PC-9 (cell line): ENCODE measurements around the gene NKAIN2. TPM values are rescaled to one million over a fixed set of nuclear protein-coding genes. Genes with fewer than 3 reads are reported as not detected.

Experiments used
- BruUV-seq: library from RNA; stranded (reverse); fragments of 400-500 nt; replicated peaks from 2 replicates; lab custom pipeline; 2021; lab: Mats Ljungman, UMichigan
- CTCF ChIA-PET: fragments of 300-600 bp; sonication (Branson Sonifier 250); formaldehyde crosslinking; loops from one replicate; lab custom pipeline; 2022; ENCODE audit warnings: antibody characterized with exemption; lab: Charles Lee
- POLR2A ChIA-PET: fragments of 300-600 bp; sonication (Branson Sonifier 250); formaldehyde crosslinking; loops from one replicate; lab custom pipeline; 2022; ENCODE audit warnings: antibody characterized with exemption; ENCODE audit not compliant: unreplicated experiment; lab: Charles Lee
- DNase-seq, 2 experiments: peaks; one replicate each; pipeline versions ENCODE4 v3.0.0 to v3.0.0-alpha.2; 2015 to 2022; ENCODE audit warnings: mixed read lengths in 1 of 2
- H2AFZ ChIP-seq: fragments of 200-600 bp; sonication (generic); 2 replicates; pipeline ENCODE4 v1.8.1; 2017; ENCODE audit warnings: antibody characterized with exemption
- H3F3A ChIP-seq: fragments of 200-600 bp; sonication (generic); 2 replicates; pipeline ENCODE4 v1.8.1; 2017; ENCODE audit warnings: antibody characterized with exemption, mild to moderate bottlenecking, low read depth; ENCODE audit not compliant: insufficient read depth
- H3K27ac ChIP-seq: fragments of 200-600 bp; sonication (generic); 2 replicates; pipeline ENCODE4 v1.6.1; 2016; ENCODE audit warnings: mixed run types
- H3K27me3 ChIP-seq: fragments of 200-600 bp; sonication (generic); 2 replicates; pipeline ENCODE4 v1.6.1; 2016; ENCODE audit warnings: low read depth, mixed run types; ENCODE audit not compliant: insufficient read depth
- H3K36me3 ChIP-seq: fragments of 200-600 bp; sonication (generic); 2 replicates; pipeline ENCODE4 v1.6.1; 2016; ENCODE audit warnings: low read depth, mixed run types
- H3K4me1 ChIP-seq: fragments of 200-600 bp; sonication (generic); replicated peaks from 2 replicates; pipeline ENCODE4 v1.6.1; 2016; ENCODE audit warnings: mixed run types; ENCODE audit not compliant: insufficient read depth
- H3K4me2 ChIP-seq: fragments of 200-600 bp; sonication (generic); 2 replicates; pipeline ENCODE4 v1.6.1; 2017; ENCODE audit warnings: mixed run types
- H3K4me3 ChIP-seq: fragments of 200-600 bp; sonication (generic); 2 replicates; pipeline ENCODE4 v1.6.1; 2016; ENCODE audit warnings: mixed run types
- H3K79me2 ChIP-seq: fragments of 200-600 bp; sonication (generic); 2 replicates; pipeline ENCODE4 v1.6.1; 2017; ENCODE audit warnings: low read depth, mixed run types
- H3K9me2 ChIP-seq: fragments of 200-600 bp; sonication (generic); 2 replicates; pipeline ENCODE4 v1.8.1; 2017; ENCODE audit warnings: mild to moderate bottlenecking; ENCODE audit not compliant: insufficient read depth
- H3K9me3 ChIP-seq: fragments of 200-600 bp; sonication (generic); 2 replicates; pipeline ENCODE4 v1.8.1; 2016; ENCODE audit warnings: low read depth; ENCODE audit not compliant: insufficient read depth
- H4K20me1 ChIP-seq: fragments of 200-600 bp; sonication (generic); 2 replicates; pipeline ENCODE4 v1.8.1; 2017; ENCODE audit not compliant: insufficient read depth
- EZH2 ChIP-seq: fragments of 200-600 bp; sonication (generic); IDR thresholded peaks from 2 replicates; pipeline ENCODE4 v1.8.0; 2017; ENCODE audit warnings: antibody characterized with exemption, low read depth
- intact Hi-C: fragments of 100-400 bp; cut with micrococcal nuclease; formaldehyde crosslinking; loops from one replicate; pipeline ENCODE4 v1.10.0; 2022; ENCODE audit not compliant: unreplicated experiment
- total RNA-seq: library from RNA; stranded (reverse); gene quantifications from 2 replicates; pipeline ENCODE4 v1.2.3, GENCODE V29; 2021
- TF ChIP-seq, protein P1 (sequence below): fragments of 200-600 bp; sonication (generic); conservative IDR thresholded peaks from 2 replicates; pipeline ENCODE4 v1.6.1; 2017; ENCODE audit warnings: mixed run types, antibody characterized with exemption, mild to moderate bottlenecking, moderate library complexity

Gene NKAIN2
- total RNA-seq, 1 experiment from 2014 or later = not detected

DNA sequence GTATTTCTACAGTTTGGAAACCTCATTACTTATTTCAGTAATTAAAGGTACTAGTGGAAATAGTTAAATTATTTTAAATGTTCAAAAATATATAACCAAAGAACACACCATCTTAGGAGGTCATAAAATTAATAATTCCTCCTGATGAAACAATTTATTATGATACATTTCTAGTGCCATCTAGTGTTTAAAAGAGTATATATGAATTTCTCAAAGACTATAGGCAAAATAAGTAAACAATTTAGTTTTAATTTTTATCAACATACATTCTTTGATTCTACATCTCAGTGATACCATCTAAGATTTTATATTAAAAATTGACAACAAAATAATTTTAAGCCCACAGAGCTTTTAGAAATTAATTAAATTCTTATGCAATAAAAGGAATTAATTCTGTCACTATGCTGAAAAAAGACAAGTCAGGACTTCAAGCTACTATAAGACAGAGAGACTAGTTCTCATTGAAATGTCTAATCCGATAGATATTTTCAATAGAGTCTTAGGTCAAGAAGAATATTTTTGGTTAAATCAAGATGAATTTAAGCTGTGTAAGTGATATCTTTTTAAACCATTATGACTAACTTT is 1050.8 kb downstream of the NKAIN2 start:
- H3K79me2 ChIP-seq = no peaks in the 10 kb centered on the region
- no peak overlapping the region for H3K27ac ChIP-seq
- no peaks in the 10 kb centered on the region for H3K36me3 ChIP-seq
- no peak overlapping the region for H3K4me3 ChIP-seq
- no peaks in the 10 kb centered on the region for H4K20me1 ChIP-seq
- no peaks in the 10 kb centered on the region for H3K9me2 ChIP-seq
- DNase-seq = no peak
- POLR2A ChIA-PET = no interaction called here
- CTCF ChIA-PET = interaction anchor here (0.5 to 0.9 kb wide), 2 partner anchors 1052 to 1197 kb away, joined by 3 read pairs; no protein-coding TSS in a partner anchor
- BruUV-seq = no TSS peak
- no peaks in the 10 kb centered on the region for H3F3A ChIP-seq
- TF ChIP-seq, protein P1, sequence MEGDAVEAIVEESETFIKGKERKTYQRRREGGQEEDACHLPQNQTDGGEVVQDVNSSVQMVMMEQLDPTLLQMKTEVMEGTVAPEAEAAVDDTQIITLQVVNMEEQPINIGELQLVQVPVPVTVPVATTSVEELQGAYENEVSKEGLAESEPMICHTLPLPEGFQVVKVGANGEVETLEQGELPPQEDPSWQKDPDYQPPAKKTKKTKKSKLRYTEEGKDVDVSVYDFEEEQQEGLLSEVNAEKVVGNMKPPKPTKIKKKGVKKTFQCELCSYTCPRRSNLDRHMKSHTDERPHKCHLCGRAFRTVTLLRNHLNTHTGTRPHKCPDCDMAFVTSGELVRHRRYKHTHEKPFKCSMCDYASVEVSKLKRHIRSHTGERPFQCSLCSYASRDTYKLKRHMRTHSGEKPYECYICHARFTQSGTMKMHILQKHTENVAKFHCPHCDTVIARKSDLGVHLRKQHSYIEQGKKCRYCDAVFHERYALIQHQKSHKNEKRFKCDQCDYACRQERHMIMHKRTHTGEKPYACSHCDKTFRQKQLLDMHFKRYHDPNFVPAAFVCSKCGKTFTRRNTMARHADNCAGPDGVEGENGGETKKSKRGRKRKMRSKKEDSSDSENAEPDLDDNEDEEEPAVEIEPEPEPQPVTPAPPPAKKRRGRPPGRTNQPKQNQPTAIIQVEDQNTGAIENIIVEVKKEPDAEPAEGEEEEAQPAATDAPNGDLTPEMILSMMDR = peak; percentile 76
- TF ChIP-seq EZH2 = no peak
- H3K9me3 ChIP-seq = no peaks in the 10 kb centered on the region
- intact Hi-C loops = loop anchor here (5.0 kb wide), 1 partner anchor 1457 kb away; no protein-coding TSS in a partner anchor
- H2AFZ ChIP-seq = no peak overlapping the region
- H3K27me3 ChIP-seq = no peaks in the 10 kb centered on the region
- H3K4me2 ChIP-seq = no peak overlapping the region
- H3K4me1 ChIP-seq = no peaks in the 10 kb centered on the region

DNA sequence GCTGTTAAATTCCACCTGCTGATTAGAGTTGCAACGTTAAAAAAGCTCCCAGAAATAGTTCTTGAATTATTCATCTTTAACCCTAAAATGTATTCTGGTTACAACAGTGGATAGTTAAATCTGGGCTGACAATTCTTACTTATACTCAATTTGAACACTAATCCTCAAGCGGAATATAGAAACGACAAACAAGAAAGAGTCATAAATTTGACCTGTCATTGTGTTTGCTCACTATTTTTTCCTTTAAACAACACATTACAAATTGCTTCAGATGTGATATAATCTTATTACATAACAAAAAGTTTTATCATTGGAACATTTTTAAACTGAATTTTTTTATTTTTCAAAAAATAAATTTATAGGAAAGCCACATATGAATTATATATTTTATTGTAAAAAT is 1054.1 kb downstream of the NKAIN2 start:
- Histone ChIP-seq H3K36me3 (no peaks in the 10 kb centered on the region), H3K79me2 (no peaks in the 10 kb centered on the region), H4K20me1 (no peaks in the 10 kb centered on the region), H3K9me2 (no peaks in the 10 kb centered on the region), H3K27me3 (no peaks in the 10 kb centered on the region), H3K4me3 (no peak overlapping the region), H3K4me2 (no peak overlapping the region), H3K27ac (no peak overlapping the region), H3F3A (no peaks in the 10 kb centered on the region), H2AFZ (no peak overlapping the region), H3K4me1 (no peaks in the 10 kb centered on the region), H3K9me3 (peaks cover 4% of the 10 kb centered on the region)
- ChIA-PET CTCF (interaction anchor here (0.6 kb wide), 1 partner anchor 1835 kb away, joined by 3 read pairs; no protein-coding TSS in a partner anchor), POLR2A (no interaction called here)
- no peak for TF ChIP-seq EZH2
- TF ChIP-seq, protein P1 = no peak
- BruUV-seq = no TSS peak
- DNase-seq = no peak
- intact Hi-C loops = no loop called here

- POLR2A ChIA-PET = no interaction called here
- Histone ChIP-seq H3K4me3 (no peak overlapping the region), H3K27me3 (no peaks in the 10 kb centered on the region), H3K27ac (no peak overlapping the region), H3K9me3 (peaks cover 4% of the 10 kb centered on the region), H3K4me1 (no peaks in the 10 kb centered on the region), H3K79me2 (no peaks in the 10 kb centered on the region), H3F3A (no peaks in the 10 kb centered on the region), H3K36me3 (no peaks in the 10 kb centered on the region), H3K9me2 (no peaks in the 10 kb centered on the region), H4K20me1 (no peaks in the 10 kb centered on the region), H3K4me2 (no peak overlapping the region), H2AFZ (peak overlapping the region; percentile 20; the same call in 1 of the 2 replicates)
- TF ChIP-seq, protein P1 = no peak
- no peak for TF ChIP-seq EZH2
- DNase-seq = no peak
- intact Hi-C loops = no loop called here
- no TSS peak for BruUV-seq
- CTCF ChIA-PET = no interaction called here
These were observed 1054.9 kb downstream of the NKAIN2 start for GRCh38 chr6:124858564-124858963.
